Activated CD8-positive, alpha-beta T cell treated with anti-CD3 and anti-CD28 coated beads for 36 hours (primary cell): ENCODE results near the gene CEP70. TPM values are rescaled to one million over a fixed set of nuclear protein-coding genes. Genes with fewer than 3 reads are reported as not detected.

ENCODE experiments used
- ATAC-seq: fragments of 200-7000 bp; cut with Tn5 transposase; one replicate; pipeline ENCODE4 v1.10.0; 2021; ENCODE audit warnings: mild to moderate bottlenecking, moderate library complexity
- CTCF ChIA-PET: fragments of 350-600 bp; sonication (Branson Sonifier 250); formaldehyde crosslinking; loops from one replicate; lab custom pipeline; 2021; ENCODE audit warnings: antibody characterized with exemption; lab: Charles Lee
- POLR2A ChIA-PET: fragments of 350-600 bp; sonication (Branson Sonifier 250); formaldehyde crosslinking; loops from one replicate; lab custom pipeline; 2021; ENCODE audit warnings: antibody characterized with exemption; lab: Charles Lee
- DNase-seq: peaks from one replicate; pipeline ENCODE4 v3.0.0-alpha.2; 2020
- H3K27ac Mint-ChIP-seq: one replicate; pipeline ENCODE4 v1.8.0; 2021; ENCODE audit warnings: mild to moderate bottlenecking, mixed read lengths
- H3K27me3 Mint-ChIP-seq: one replicate; pipeline ENCODE4 v1.8.0; 2021; ENCODE audit warnings: mixed read lengths
- H3K36me3 Mint-ChIP-seq: one replicate; pipeline ENCODE4 v1.8.0; 2021; ENCODE audit warnings: low read depth, mixed read lengths
- H3K4me1 Mint-ChIP-seq: one replicate; pipeline ENCODE4 v1.8.0; 2021; ENCODE audit warnings: low read depth, mixed read lengths
- H3K4me3 Mint-ChIP-seq: one replicate; pipeline ENCODE4 v1.8.0; 2021; ENCODE audit warnings: mild to moderate bottlenecking, moderate library complexity, mixed read lengths
- H3K9me3 Mint-ChIP-seq: one replicate; pipeline ENCODE4 v1.8.0; 2021; ENCODE audit warnings: mixed read lengths
- CTCF ChIP-seq: fragments of 200-600 bp; IDR thresholded peaks from one replicate; pipeline ENCODE4 v1.8.0; 2022; ENCODE audit warnings: antibody characterized with exemption, mild to moderate bottlenecking
- intact Hi-C: fragments of 100-400 bp; cut with micrococcal nuclease; formaldehyde crosslinking; loops from one replicate; pipeline ENCODE4 v1.10.0; 2022
- total RNA-seq, 2 experiments: library from RNA; stranded (reverse); gene quantifications; one replicate each; pipeline ENCODE4 v1.2.3, GENCODE V29; 2021

CEP70 gene
- total RNA-seq, 2 experiments from 2014 or later, result 11.5 to 14.8 TPM

GRCh38 chr3:138459619-138460535 lies 134.2 kb downstream of the CEP70 start:
- Mint-ChIP-seq H3K36me3 (no peaks in the 10 kb centered on the region), H3K4me3 (no peak overlapping the region), H3K27ac (no peak overlapping the region), H3K9me3 (no peaks in the 10 kb centered on the region), H3K4me1 (no peaks in the 10 kb centered on the region), H3K27me3 (no peaks in the 10 kb centered on the region)
- ChIA-PET CTCF (interaction anchor here (0.8 to 1.5 kb wide), 3 partner anchors 19 to 371 kb away, joined by 3 to 4 read pairs (median 3); no protein-coding TSS in a partner anchor), POLR2A (no interaction called here)
- TF ChIP-seq CTCF, result no peak
- intact Hi-C loops, result no loop called here
- ATAC-seq (no peak), DNase-seq (no peak)

- Mint-ChIP-seq H3K9me3 (no peaks in the 10 kb centered on the region), H3K36me3 (no peaks in the 10 kb centered on the region), H3K4me3 (no peak overlapping the region), H3K27me3 (no peaks in the 10 kb centered on the region), H3K4me1 (no peaks in the 10 kb centered on the region), H3K27ac (no peak overlapping the region)
- ChIA-PET CTCF (no interaction called here), POLR2A (no interaction called here)
- no peak for ATAC-seq
- no peak for TF ChIP-seq CTCF
- intact Hi-C loops, result no loop called here
- no peak for DNase-seq
Observed at GRCh38 chr3:138458774-138459499, 135.1 kb downstream of the CEP70 start.

- intact Hi-C loops, result no loop called here
- H3K27ac Mint-ChIP-seq, result no peak overlapping the region
- H3K36me3 Mint-ChIP-seq, result no peaks in the 10 kb centered on the region
- no peak for ATAC-seq
- POLR2A ChIA-PET, result no interaction called here
- H3K4me1 Mint-ChIP-seq, result no peaks in the 10 kb centered on the region
- CTCF ChIA-PET, result no interaction called here
- H3K9me3 Mint-ChIP-seq, result no peaks in the 10 kb centered on the region
- DNase-seq, result no peak
- H3K27me3 Mint-ChIP-seq, result no peaks in the 10 kb centered on the region
- TF ChIP-seq CTCF, result no peak
- H3K4me3 Mint-ChIP-seq, result no peak overlapping the region
Observed at GRCh38 chr3:138457863-138458735, 136.0 kb downstream of the CEP70 start.

- H3K27ac Mint-ChIP-seq, result no peak overlapping the region
- intact Hi-C loops, result no loop called here
- H3K36me3 Mint-ChIP-seq, result no peaks in the 10 kb centered on the region
- POLR2A ChIA-PET, result no interaction called here
- DNase-seq (no peak), ATAC-seq (no peak)
- CTCF ChIA-PET, result no interaction called here
- no peak overlapping the region for H3K4me3 Mint-ChIP-seq
- no peaks in the 10 kb centered on the region for H3K9me3 Mint-ChIP-seq
- TF ChIP-seq CTCF, result no peak
- no peaks in the 10 kb centered on the region for H3K27me3 Mint-ChIP-seq
- H3K4me1 Mint-ChIP-seq, result no peaks in the 10 kb centered on the region
Observed at GRCh38 chr3:138456961-138457862, 136.8 kb downstream of the CEP70 start.
